ENCODE results near the gene DPYD. TPM values are rescaled to one million over a fixed set of nuclear protein-coding genes. Genes with fewer than 3 reads are reported as not detected.

The DPYD gene
- total RNA-seq, 1 donor = 81.4 TPM

GRCh38 chr1:97378596-97378995 is 542.2 kb downstream of the DPYD start:
- Histone ChIP-seq H3K27ac (ENCODE audit: low read depth, low read length) (no peak overlapping the region), H3K36me3 (ENCODE audit: insufficient read depth, low read length) (no peaks in the 10 kb centered on the region), H4K20me1 (ENCODE audit: insufficient read depth, low read length) (no peaks in the 10 kb centered on the region), H3K27me3 (ENCODE audit: insufficient read depth, low read length) (no peaks in the 10 kb centered on the region), H3K9me3 (ENCODE audit: low read depth, low read length) (no peaks in the 10 kb centered on the region), H3K4me1 (ENCODE audit: insufficient read depth, low read length) (peaks cover 8% of the 10 kb centered on the region), H3K79me2 (ENCODE audit: insufficient read depth, low read length) (no peaks in the 10 kb centered on the region), H3K4me3 (ENCODE audit: insufficient read depth, low read length) (no peak overlapping the region), H3K4me2 (ENCODE audit: insufficient read depth, low read length) (no peak overlapping the region), H2AFZ (ENCODE audit: low read length) (no peak overlapping the region)
- DNase-seq (ENCODE audit: insufficient read length, low spot score, missing footprints) = no peak
- TF ChIP-seq, protein P1, sequence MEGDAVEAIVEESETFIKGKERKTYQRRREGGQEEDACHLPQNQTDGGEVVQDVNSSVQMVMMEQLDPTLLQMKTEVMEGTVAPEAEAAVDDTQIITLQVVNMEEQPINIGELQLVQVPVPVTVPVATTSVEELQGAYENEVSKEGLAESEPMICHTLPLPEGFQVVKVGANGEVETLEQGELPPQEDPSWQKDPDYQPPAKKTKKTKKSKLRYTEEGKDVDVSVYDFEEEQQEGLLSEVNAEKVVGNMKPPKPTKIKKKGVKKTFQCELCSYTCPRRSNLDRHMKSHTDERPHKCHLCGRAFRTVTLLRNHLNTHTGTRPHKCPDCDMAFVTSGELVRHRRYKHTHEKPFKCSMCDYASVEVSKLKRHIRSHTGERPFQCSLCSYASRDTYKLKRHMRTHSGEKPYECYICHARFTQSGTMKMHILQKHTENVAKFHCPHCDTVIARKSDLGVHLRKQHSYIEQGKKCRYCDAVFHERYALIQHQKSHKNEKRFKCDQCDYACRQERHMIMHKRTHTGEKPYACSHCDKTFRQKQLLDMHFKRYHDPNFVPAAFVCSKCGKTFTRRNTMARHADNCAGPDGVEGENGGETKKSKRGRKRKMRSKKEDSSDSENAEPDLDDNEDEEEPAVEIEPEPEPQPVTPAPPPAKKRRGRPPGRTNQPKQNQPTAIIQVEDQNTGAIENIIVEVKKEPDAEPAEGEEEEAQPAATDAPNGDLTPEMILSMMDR (IDR thresholded peaks at IDR 0.05; ENCODE audit: extremely low read depth, low read depth, low read length) = no peak

DNA sequence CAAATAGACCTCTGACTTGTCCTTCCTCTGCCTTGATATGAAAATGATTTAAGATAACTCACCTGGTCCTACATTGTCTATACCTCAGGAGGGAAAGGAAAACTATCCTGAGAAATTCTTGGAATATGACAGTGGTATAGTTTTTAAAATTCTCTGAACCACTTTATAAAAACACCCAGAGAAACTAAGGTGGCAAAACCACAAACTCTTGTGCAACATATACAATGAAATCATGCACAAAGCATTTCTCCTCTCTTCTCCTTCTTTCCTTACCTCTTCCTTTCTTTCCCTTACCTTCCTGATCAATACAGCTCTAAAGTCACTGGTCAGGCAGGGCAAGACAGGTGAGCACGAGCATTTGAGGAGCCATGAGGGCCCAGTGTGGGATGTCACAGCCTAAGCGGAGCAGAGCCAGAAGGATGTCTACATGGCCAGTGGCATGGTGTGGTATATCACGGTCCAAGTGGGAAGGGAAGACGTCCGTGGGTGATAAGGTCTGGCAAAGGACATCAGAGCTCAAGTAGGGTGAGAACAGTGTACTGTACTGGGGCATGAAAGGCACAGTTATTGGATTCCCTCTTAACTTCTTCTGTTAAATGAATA is 543.3 kb downstream of the DPYD start:
- no peaks in the 10 kb centered on the region for H3K27me3 ChIP-seq (ENCODE audit: insufficient read depth, low read length)
- TF ChIP-seq, protein P1 (IDR thresholded peaks at IDR 0.05; ENCODE audit: extremely low read depth, low read depth, low read length) = no peak
- H3K27ac ChIP-seq (ENCODE audit: low read depth, low read length) = no peak overlapping the region
- no peak overlapping the region for H2AFZ ChIP-seq (ENCODE audit: low read length)
- no peaks in the 10 kb centered on the region for H3K9me3 ChIP-seq (ENCODE audit: low read depth, low read length)
- H3K4me1 ChIP-seq (ENCODE audit: insufficient read depth, low read length) = peaks cover 7% of the 10 kb centered on the region
- no peak for DNase-seq (ENCODE audit: insufficient read length, low spot score, missing footprints)
- no peak overlapping the region for H3K4me2 ChIP-seq (ENCODE audit: insufficient read depth, low read length)
- H3K79me2 ChIP-seq (ENCODE audit: insufficient read depth, low read length) = no peaks in the 10 kb centered on the region
- H3K4me3 ChIP-seq (ENCODE audit: insufficient read depth, low read length) = no peak overlapping the region
- no peaks in the 10 kb centered on the region for H3K36me3 ChIP-seq (ENCODE audit: insufficient read depth, low read length)
- no peaks in the 10 kb centered on the region for H4K20me1 ChIP-seq (ENCODE audit: insufficient read depth, low read length)

DNA sequence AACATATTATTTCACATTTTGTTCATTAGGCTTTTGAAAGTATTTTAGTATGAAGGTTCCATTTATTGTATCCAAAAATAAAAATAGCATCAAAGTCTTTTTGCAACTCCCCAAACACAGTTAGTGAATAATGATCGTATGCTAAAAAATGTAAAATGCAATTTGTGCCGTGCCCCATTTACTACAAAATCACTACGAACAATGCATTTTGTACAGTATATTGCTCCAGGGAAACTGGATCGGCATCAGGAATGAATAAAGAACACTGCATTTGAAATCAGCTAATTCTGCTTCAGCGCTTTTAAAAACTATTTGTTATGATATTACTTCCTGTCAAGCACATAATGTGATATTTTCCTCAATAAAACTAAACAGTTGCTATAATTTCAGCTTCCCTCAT is 547.8 kb downstream of the DPYD start:
- H3K4me3 ChIP-seq (ENCODE audit: insufficient read depth, low read length) = no peak overlapping the region
- no peaks in the 10 kb centered on the region for H3K36me3 ChIP-seq (ENCODE audit: insufficient read depth, low read length)
- DNase-seq (ENCODE audit: insufficient read length, low spot score, missing footprints) = no peak
- no peaks in the 10 kb centered on the region for H3K79me2 ChIP-seq (ENCODE audit: insufficient read depth, low read length)
- H3K27ac ChIP-seq (ENCODE audit: low read depth, low read length) = no peak overlapping the region
- TF ChIP-seq, protein P1 (IDR thresholded peaks at IDR 0.05; ENCODE audit: extremely low read depth, low read depth, low read length) = no peak
- H3K4me1 ChIP-seq (ENCODE audit: insufficient read depth, low read length) = no peaks in the 10 kb centered on the region
- no peaks in the 10 kb centered on the region for H4K20me1 ChIP-seq (ENCODE audit: insufficient read depth, low read length)
- H3K9me3 ChIP-seq (ENCODE audit: low read depth, low read length) = no peaks in the 10 kb centered on the region
- H3K27me3 ChIP-seq (ENCODE audit: insufficient read depth, low read length) = no peaks in the 10 kb centered on the region
- no peak overlapping the region for H3K4me2 ChIP-seq (ENCODE audit: insufficient read depth, low read length)
- H2AFZ ChIP-seq (ENCODE audit: low read length) = no peak overlapping the region

GRCh38 chr1:97372531-97372930 is 548.3 kb downstream of the DPYD start:
- TF ChIP-seq, protein P1 (IDR thresholded peaks at IDR 0.05; ENCODE audit: extremely low read depth, low read depth, low read length) = no peak
- H3K36me3 ChIP-seq (ENCODE audit: insufficient read depth, low read length) = no peaks in the 10 kb centered on the region

More at GRCh38 chr1:97372531-97372930, 548.3 kb downstream of the DPYD start:
- H2AFZ ChIP-seq (ENCODE audit: low read length) = no peak overlapping the region
- H3K79me2 ChIP-seq (ENCODE audit: insufficient read depth, low read length) = no peaks in the 10 kb centered on the region
- H3K9me3 ChIP-seq (ENCODE audit: low read depth, low read length) = no peaks in the 10 kb centered on the region
- H3K4me3 ChIP-seq (ENCODE audit: insufficient read depth, low read length) = no peak overlapping the region
- H3K27me3 ChIP-seq (ENCODE audit: insufficient read depth, low read length) = no peaks in the 10 kb centered on the region
- H3K27ac ChIP-seq (ENCODE audit: low read depth, low read length) = no peak overlapping the region
- no peak overlapping the region for H3K4me2 ChIP-seq (ENCODE audit: insufficient read depth, low read length)
- no peaks in the 10 kb centered on the region for H3K4me1 ChIP-seq (ENCODE audit: insufficient read depth, low read length)
- no peak for DNase-seq (ENCODE audit: insufficient read length, low spot score, missing footprints)
- H4K20me1 ChIP-seq (ENCODE audit: insufficient read depth, low read length) = no peaks in the 10 kb centered on the region
